ENCODE results near the gene PCDHGA2.

GRCh38 chr5:141298376-141298775, 40.2 kb upstream of the PCDHGA2 start:
- TF ChIP-seq CTCF (IDR thresholded peaks at IDR 0.05) (no peak), POLR2A (IDR thresholded peaks at IDR 0.05) (no peak), POLR2AphosphoS5 (IDR thresholded peaks at IDR 0.05) (no peak)

Measured in prostate gland (tissue), 2 donors.